ENCODE measurements around the gene GZMB. TPM values are rescaled to one million over a fixed set of nuclear protein-coding genes. Genes with fewer than 3 reads are reported as not detected.

The GZMB gene
- total and polyA plus RNA-seq, 4 donors: 2.2 to 15.7 (median 5.6) TPM

DNA sequence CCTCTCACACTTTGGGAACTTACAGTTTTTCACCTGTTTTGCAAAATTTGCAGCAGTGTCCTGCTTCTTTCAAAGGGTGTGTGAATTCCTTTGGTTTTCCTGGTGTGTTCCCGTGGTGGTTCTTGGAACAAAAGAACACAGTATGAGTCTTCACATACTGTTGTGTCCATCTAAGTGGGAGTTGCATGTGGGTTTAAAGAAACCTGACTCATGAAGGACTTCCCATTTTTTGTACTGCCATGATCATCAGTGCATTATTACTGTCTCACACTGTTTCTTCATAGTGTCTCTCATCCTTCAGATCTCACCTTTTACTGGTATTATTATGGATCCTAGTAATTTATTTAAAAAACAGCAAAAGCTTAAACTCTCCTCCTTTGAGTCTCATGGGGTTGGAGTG, 20.7 kb downstream of the GZMB start:
- Histone ChIP-seq H3K36me3 (ENCODE audit: control insufficient read depth in 4 of 4, insufficient read depth in 4 of 4, low read length in 4 of 4) (no peaks in the 10 kb centered on the region), H3K27ac (ENCODE audit: low read depth in 1 of 2, low read length in 1 of 2) (no peak overlapping the region), H3K9ac (ENCODE audit: insufficient read depth in 1 of 2, low read length in 2 of 2) (no peak overlapping the region), H3K4me3 (no peak overlapping the region), H3K9me3 (ENCODE audit: control insufficient read depth in 4 of 4, insufficient read depth in 3 of 4, low read length in 3 of 4) (peaks cover 0 to 1% (median 0%) of the 10 kb centered on the region in 4 donors), H3K4me1 (ENCODE audit: control insufficient read depth in 5 of 5, insufficient read depth in 5 of 5, low read length in 5 of 5) (no peaks in the 10 kb centered on the region), H3K27me3 (ENCODE audit: control insufficient read depth in 3 of 3, insufficient read depth in 3 of 3, low read length in 2 of 3) (no peaks in the 10 kb centered on the region)
- WGBS, 2 donors: 60 to 64% methylated on average over 1 of the region's 1 CpG
- DNase-seq (no peak), ATAC-seq (ENCODE audit: insufficient read depth, low FRiP score) (no peak)
- TF ChIP-seq CTCF (IDR thresholded peaks at IDR 0.05; ENCODE audit: control extremely low read depth, extremely low read depth): no peak

DNA sequence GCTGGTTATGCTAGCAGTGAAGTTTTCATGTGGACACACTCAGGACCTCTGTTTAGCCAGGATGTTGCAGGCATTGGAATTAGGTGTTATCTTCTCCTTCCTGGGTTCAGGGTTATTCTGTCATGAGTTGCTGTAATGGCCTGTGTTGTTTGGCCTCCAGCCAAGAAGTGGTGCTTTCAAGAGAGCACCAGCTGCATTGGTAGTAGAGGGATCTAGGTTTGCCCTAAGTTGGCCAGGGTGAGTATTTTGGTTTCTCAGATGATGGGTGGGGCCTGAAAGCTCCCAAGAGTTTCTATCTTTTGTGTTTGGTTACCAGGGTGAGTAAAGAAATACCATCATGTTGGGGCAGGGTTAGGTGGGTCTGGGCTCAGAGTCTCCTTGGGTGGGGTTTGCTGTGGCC, 21.8 kb downstream of the GZMB start:
- Histone ChIP-seq H3K9me3 (ENCODE audit: control insufficient read depth in 4 of 4, insufficient read depth in 3 of 4, low read length in 3 of 4) (peaks cover 0 to 1% (median 0%) of the 10 kb centered on the region in 4 donors), H3K4me1 (ENCODE audit: control insufficient read depth in 5 of 5, insufficient read depth in 5 of 5, low read length in 5 of 5) (no peaks in the 10 kb centered on the region), H3K27ac (ENCODE audit: low read depth in 1 of 2, low read length in 1 of 2) (no peak overlapping the region), H3K4me3 (no peak overlapping the region), H3K27me3 (ENCODE audit: control insufficient read depth in 3 of 3, insufficient read depth in 3 of 3, low read length in 2 of 3) (no peaks in the 10 kb centered on the region), H3K36me3 (ENCODE audit: control insufficient read depth in 4 of 4, insufficient read depth in 4 of 4, low read length in 4 of 4) (no peaks in the 10 kb centered on the region), H3K9ac (ENCODE audit: insufficient read depth in 1 of 2, low read length in 2 of 2) (no peak overlapping the region)
- no peak for TF ChIP-seq CTCF (IDR thresholded peaks at IDR 0.05; ENCODE audit: control extremely low read depth, extremely low read depth)
- no peak for ATAC-seq (ENCODE audit: insufficient read depth, low FRiP score)
- DNase-seq: peak in 1 of 3 donors; percentile 5

DNA sequence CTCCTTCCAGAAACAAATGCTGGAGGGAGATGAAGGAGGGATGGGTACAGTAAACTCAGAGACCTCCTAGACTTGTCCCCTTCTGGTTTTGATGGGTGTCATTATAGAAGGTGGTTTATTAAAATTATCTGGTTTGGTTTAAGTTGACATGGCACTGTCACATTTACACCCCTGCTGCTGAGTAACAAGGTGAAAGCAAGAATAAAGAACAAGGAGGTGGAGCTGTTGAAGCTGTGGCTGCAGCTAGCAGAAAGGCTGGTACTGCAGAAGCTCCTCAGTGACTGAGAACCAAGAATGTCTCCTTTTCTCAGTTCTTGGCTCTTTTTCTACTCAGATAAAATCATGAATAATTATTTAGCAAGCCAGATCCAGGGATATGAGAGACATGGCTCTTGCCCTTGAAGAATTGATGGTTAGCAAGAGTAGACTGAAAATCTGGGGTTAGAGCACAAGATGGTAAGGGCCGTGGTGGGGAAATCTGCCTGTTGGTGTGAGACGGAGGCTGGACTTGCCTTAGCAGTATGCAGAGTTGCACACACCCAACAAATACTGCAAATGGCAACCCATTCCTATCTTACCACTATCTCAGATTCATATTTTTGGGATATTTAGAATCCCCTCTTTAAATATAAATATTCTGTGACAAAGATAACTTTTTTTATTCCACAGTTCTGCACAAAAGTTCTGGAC, 24.2 kb downstream of the GZMB start, which contains the start of gene GZMH:
TSS of gene GZMH (minus strand) at position 31 of the 690 bp plus-strand sequence. CDS start 72 bp downstream, outside the sequence.
- Histone ChIP-seq H3K9ac (ENCODE audit: insufficient read depth in 1 of 2, low read length in 2 of 2) (no peak within 1 kb of the TSS), H3K4me1 (ENCODE audit: control insufficient read depth in 5 of 5, insufficient read depth in 5 of 5, low read length in 5 of 5) (peaks cover 0 to 4% (median 0%) of the 10 kb centered on the region in 5 donors)
- 87 to 91% methylated on average over 2 of the region's 2 CpGs for WGBS, 2 donors

More for the DNA sequence above, 24.2 kb downstream of the GZMB start, which contains the start of gene GZMH:
- DNase-seq (no peak), ATAC-seq (ENCODE audit: insufficient read depth, low FRiP score) (no peak)
- Histone ChIP-seq H3K27me3 (ENCODE audit: control insufficient read depth in 3 of 3, insufficient read depth in 3 of 3, low read length in 2 of 3) (no peaks in the 10 kb centered on the region), H3K4me3 (no peak within 1 kb of the TSS), H3K36me3 (ENCODE audit: control insufficient read depth in 4 of 4, insufficient read depth in 4 of 4, low read length in 4 of 4) (no peaks in the 10 kb centered on the region), H3K9me3 (ENCODE audit: control insufficient read depth in 4 of 4, insufficient read depth in 3 of 4, low read length in 3 of 4) (peaks cover 0 to 1% (median 0%) of the 10 kb centered on the region in 4 donors), H3K27ac (ENCODE audit: low read depth in 1 of 2, low read length in 1 of 2) (no peak within 1 kb of the TSS)
- no peak for TF ChIP-seq CTCF (IDR thresholded peaks at IDR 0.05; ENCODE audit: control extremely low read depth, extremely low read depth)
